Loucy (cell line): ENCODE data around the gene MBNL1.

Experiments
- H2AFZ ChIP-seq: fragments of 200-600 bp; sonication (generic); 2 replicates; pipeline ENCODE4 v1.6.0; 2016; ENCODE audit warnings: antibody characterized with exemption, mild to moderate bottlenecking, low read length, moderate library complexity
- H3F3A ChIP-seq: fragments of 200-600 bp; 2 replicates; pipeline ENCODE4 v1.6.0; 2016; ENCODE audit warnings: antibody characterized with exemption, low read depth, mild to moderate bottlenecking
- H3K27me3 ChIP-seq: fragments of 200-600 bp; sonication (generic); 2 replicates; pipeline ENCODE4 v1.6.1; 2014; ENCODE audit warnings: low read length, mild to moderate bottlenecking; ENCODE audit not compliant: insufficient read depth, poor library complexity, severe bottlenecking
- H3K36me3 ChIP-seq: fragments of 200-600 bp; sonication (generic); 2 replicates; pipeline ENCODE4 v1.6.1; 2016; ENCODE audit warnings: low read length; ENCODE audit not compliant: insufficient read depth
- H3K4me1 ChIP-seq: fragments of 200-600 bp; sonication (generic); 2 replicates; pipeline ENCODE4 v1.5.1; 2014; ENCODE audit warnings: low read length, mild to moderate bottlenecking; ENCODE audit not compliant: insufficient read depth, poor library complexity, severe bottlenecking
- H3K4me2 ChIP-seq: fragments of 200-600 bp; sonication (generic); 2 replicates; pipeline ENCODE4 v1.6.0; 2014; ENCODE audit warnings: antibody characterized with exemption, low read length, low read depth, mild to moderate bottlenecking; ENCODE audit not compliant: poor library complexity, severe bottlenecking
- H3K4me3 ChIP-seq: fragments of 200-600 bp; sonication (generic); 2 replicates; pipeline ENCODE4 v1.5.1; 2014; ENCODE audit warnings: low read length, mild to moderate bottlenecking, mixed read lengths; ENCODE audit not compliant: poor library complexity, severe bottlenecking
- H3K79me2 ChIP-seq: fragments of 200-600 bp; sonication (generic); 2 replicates; pipeline ENCODE4 v1.6.1; 2014; ENCODE audit warnings: low read length; ENCODE audit not compliant: insufficient read depth
- H3K9ac ChIP-seq: fragments of 200-600 bp; sonication (generic); 2 replicates; pipeline ENCODE4 v1.6.0; 2014; ENCODE audit warnings: mild to moderate bottlenecking, low read depth, low read length, moderate library complexity; ENCODE audit not compliant: poor library complexity, severe bottlenecking
- H3K9me2 ChIP-seq: fragments of 200-600 bp; sonication (generic); replicated peaks from 2 replicates; pipeline ENCODE4 v1.6.1; 2016; ENCODE audit warnings: low read depth, low read length, mixed read lengths
- H3K9me3 ChIP-seq: fragments of 200-600 bp; sonication (generic); 2 replicates; pipeline ENCODE4 v1.6.1; 2014; ENCODE audit warnings: mild to moderate bottlenecking, antibody characterized with exemption, low read length, low read depth; ENCODE audit not compliant: insufficient read depth
- H4K20me1 ChIP-seq: fragments of 200-600 bp; sonication (generic); 2 replicates; pipeline ENCODE4 v1.6.0; 2014; ENCODE audit warnings: antibody characterized with exemption, low read length, mild to moderate bottlenecking; ENCODE audit not compliant: insufficient read depth, poor library complexity, severe bottlenecking
- EZH2phosphoT487 ChIP-seq: fragments of 200-600 bp; IDR thresholded peaks from 2 replicates; pipeline ENCODE4 v1.6.1; 2018; ENCODE audit warnings: antibody characterized with exemption, mild to moderate bottlenecking, moderate library complexity, borderline replicate concordance
- TF ChIP-seq, protein P1 (sequence below): fragments of 200-600 bp; sonication (generic); conservative IDR thresholded peaks from 2 replicates; pipeline ENCODE4 v1.5.1; 2014; ENCODE audit warnings: mild to moderate bottlenecking, antibody characterized with exemption, low read length

Gene MBNL1

DNA sequence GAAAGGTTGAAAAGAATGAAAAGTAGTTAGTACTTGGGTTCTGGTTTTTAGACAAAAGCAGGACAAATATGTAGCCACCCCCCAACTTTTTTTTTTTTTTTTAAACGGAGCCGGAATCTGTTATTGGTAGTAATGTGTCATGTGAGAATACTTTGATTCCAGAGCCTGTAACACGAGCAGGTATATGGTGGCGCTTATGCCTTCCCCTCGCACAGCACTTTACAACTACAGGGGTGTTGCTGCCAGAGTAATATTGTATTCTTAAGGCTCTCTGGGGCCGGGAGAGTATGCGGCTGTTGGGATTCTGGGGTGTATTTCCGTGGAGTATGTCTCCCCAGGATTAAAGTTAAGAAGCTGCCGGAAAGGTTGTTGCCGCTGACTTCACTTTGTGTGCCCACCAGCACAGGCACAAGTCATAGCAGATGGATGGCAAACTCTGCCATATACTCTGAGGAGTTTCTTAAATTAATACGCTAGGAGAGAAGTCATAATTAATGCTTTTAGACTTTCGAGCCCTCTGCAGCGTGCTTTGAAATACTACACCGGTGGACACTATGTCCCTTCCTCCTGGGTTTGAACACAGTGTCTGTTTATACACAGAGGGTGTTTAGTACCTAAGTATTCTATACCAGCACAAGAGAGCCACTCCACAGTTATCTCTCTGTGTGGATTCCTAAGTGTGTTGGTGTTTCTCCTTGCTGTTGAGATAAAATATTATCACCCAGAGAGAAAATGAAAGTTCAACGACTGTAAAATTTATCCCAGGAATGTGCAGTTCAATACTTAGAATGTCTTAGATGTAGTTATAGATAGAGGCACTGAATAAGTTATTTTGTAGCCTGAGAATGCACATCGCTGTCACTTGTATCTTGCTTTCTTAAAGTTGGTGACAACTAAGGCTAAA lies 1.4 kb downstream of the MBNL1 start:
- Histone ChIP-seq H3K4me2 (peak overlapping the region; percentile 89), H3K4me3 (peak overlapping the region; percentile 98), H3K9ac (peak overlapping the region; percentile 95), H3K4me1 (peaks cover 75% of the 10 kb centered on the region), H3K36me3 (no peaks in the 10 kb centered on the region), H4K20me1 (peaks cover 59% of the 10 kb centered on the region), H3K9me3 (no peaks in the 10 kb centered on the region), H3K79me2 (peaks cover 92% of the 10 kb centered on the region), H2AFZ (no peak overlapping the region), H3F3A (peaks cover 15% of the 10 kb centered on the region), H3K27me3 (peaks cover 5% of the 10 kb centered on the region), H3K9me2 (no peaks in the 10 kb centered on the region)
- TF ChIP-seq, protein P1, sequence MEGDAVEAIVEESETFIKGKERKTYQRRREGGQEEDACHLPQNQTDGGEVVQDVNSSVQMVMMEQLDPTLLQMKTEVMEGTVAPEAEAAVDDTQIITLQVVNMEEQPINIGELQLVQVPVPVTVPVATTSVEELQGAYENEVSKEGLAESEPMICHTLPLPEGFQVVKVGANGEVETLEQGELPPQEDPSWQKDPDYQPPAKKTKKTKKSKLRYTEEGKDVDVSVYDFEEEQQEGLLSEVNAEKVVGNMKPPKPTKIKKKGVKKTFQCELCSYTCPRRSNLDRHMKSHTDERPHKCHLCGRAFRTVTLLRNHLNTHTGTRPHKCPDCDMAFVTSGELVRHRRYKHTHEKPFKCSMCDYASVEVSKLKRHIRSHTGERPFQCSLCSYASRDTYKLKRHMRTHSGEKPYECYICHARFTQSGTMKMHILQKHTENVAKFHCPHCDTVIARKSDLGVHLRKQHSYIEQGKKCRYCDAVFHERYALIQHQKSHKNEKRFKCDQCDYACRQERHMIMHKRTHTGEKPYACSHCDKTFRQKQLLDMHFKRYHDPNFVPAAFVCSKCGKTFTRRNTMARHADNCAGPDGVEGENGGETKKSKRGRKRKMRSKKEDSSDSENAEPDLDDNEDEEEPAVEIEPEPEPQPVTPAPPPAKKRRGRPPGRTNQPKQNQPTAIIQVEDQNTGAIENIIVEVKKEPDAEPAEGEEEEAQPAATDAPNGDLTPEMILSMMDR: no peak
- TF ChIP-seq EZH2phosphoT487: no peak

DNA sequence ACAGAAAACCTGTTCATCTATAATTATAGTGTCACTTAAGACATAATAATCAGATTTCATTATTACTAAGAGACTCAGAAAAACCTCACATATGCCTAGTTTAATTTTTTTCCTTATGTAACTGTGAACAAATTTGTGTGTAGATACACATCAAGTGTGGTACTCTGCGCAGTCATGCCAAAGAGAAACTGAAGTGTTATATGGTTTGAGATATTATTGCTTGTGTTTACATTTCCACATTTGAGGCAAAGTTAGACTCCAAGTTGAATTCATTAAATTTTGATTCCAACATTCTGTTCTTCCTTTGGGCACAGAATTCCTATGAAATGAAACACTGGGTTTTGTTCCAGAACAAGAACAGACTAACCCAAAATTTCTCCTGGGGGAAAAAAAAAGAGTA lies 2.2 kb downstream of the MBNL1 start:
- Histone ChIP-seq H3K4me2 (peak overlapping the region; percentile 89), H3K4me1 (peaks cover 70% of the 10 kb centered on the region), H2AFZ (no peak overlapping the region), H3K36me3 (no peaks in the 10 kb centered on the region), H3F3A (peaks cover 15% of the 10 kb centered on the region), H3K79me2 (peaks cover 92% of the 10 kb centered on the region), H3K9ac (peak overlapping the region; percentile 95), H3K9me2 (no peaks in the 10 kb centered on the region), H3K27me3 (peaks cover 5% of the 10 kb centered on the region), H3K9me3 (no peaks in the 10 kb centered on the region), H4K20me1 (peaks cover 67% of the 10 kb centered on the region), H3K4me3 (peak overlapping the region; percentile 98)
- TF ChIP-seq, protein P1: no peak
- no peak for TF ChIP-seq EZH2phosphoT487

DNA sequence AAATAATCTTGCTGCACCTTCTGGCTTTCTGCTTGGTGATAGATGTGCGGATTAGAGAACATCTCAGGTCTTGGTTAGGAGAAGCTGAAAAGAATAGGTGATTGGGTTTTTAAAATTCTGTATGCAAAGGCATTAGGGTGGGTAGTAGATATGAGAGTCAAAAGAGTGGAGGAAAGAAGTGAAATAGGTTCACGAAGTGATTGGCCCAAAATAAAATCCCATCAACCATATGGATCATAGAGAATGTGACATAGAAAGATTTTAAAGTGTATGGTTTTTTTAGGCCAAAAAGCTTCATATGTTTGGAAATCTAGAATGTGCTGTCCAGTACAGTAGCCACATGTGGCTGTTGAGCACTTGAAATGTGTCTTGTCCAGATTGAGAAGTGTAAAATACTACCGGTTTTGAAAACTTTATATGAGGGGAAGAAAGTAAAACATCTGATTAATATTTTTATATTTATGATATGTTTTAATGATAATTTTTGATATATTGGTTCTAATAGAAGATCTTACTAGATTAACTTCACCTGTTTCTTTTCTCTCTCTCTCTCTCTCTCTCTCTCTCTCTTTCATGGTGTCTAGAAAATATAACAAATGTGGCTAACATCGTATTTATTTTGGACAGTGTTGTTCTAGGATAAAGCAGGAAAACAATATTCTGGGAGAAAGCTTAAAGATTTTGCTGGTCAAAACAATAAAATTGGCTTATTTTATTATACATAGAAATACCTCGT lies 2.9 kb downstream of the MBNL1 start:
- Histone ChIP-seq H3K4me1 (peaks cover 70% of the 10 kb centered on the region), H3K9ac (peak overlapping the region; percentile 95)

More for the DNA sequence above, 2.9 kb downstream of the MBNL1 start:
- peak overlapping the region; percentile 89 for H3K4me2 ChIP-seq
- peaks cover 15% of the 10 kb centered on the region for H3F3A ChIP-seq
- no peaks in the 10 kb centered on the region for H3K9me3 ChIP-seq
- H3K36me3 ChIP-seq: no peaks in the 10 kb centered on the region
- H3K9me2 ChIP-seq: no peaks in the 10 kb centered on the region
- H3K27me3 ChIP-seq: peaks cover 5% of the 10 kb centered on the region
- peaks cover 75% of the 10 kb centered on the region for H4K20me1 ChIP-seq
- H3K79me2 ChIP-seq: peaks cover 92% of the 10 kb centered on the region
- H3K4me3 ChIP-seq: peak overlapping the region; percentile 98
- no peak for TF ChIP-seq EZH2phosphoT487
- TF ChIP-seq, protein P1: no peak
- H2AFZ ChIP-seq: no peak overlapping the region
